Large intestine (tissue), 3 donors: ENCODE results near the gene MACO1. TPM values are rescaled to one million over a fixed set of nuclear protein-coding genes. Genes with fewer than 3 reads are reported as not detected.

ENCODE experiments used
- DNase-seq, 2 donors: peaks; one replicate each; pipeline versions ENCODE4 v3.0.0 to v3.0.0-alpha.2; 2013
- H3K27ac ChIP-seq: one replicate; pipeline ENCODE4 v1.5.1; 2013; ENCODE audit warnings: low read length
- H3K27me3 ChIP-seq: 2 replicates; pipeline ENCODE4 v1.6.1; 2013; ENCODE audit warnings: low read length; ENCODE audit not compliant: control insufficient read depth, insufficient read depth
- H3K36me3 ChIP-seq: 2 replicates; pipeline ENCODE4 v1.6.1; 2013; ENCODE audit warnings: low read length; ENCODE audit not compliant: control insufficient read depth, insufficient read depth
- H3K4me1 ChIP-seq: one replicate; pipeline ENCODE4 v1.6.1; 2013; ENCODE audit warnings: low read length; ENCODE audit not compliant: control insufficient read depth, insufficient read depth
- H3K4me3 ChIP-seq: one replicate; pipeline ENCODE4 v1.5.1; 2013; ENCODE audit warnings: low read length
- H3K9me3 ChIP-seq: one replicate; pipeline ENCODE4 v1.6.1; 2013; ENCODE audit warnings: mild to moderate bottlenecking, low read depth, low read length, moderate library complexity; ENCODE audit not compliant: control insufficient read depth
- WGBS: methylation state at CpG from one replicate; pipeline ENCODE4 v1.1.5; 2013; ENCODE audit warnings: low lambda C conversion rate; ENCODE audit not compliant: insufficient coverage; 5-methylcytosine and 5-hydroxymethylcytosine counted together
- polyA plus RNA-seq: library from polyadenylated mRNA; unstranded; fragments of 120-200 nt; gene quantifications from one replicate; pipeline ENCODE4 v1.2.1, GENCODE V29; 2013

The MACO1 gene
- polyA plus RNA-seq, 1 donor, result 17.5 TPM

- peak; percentile 59 to 84 for DNase-seq
- Histone ChIP-seq H3K27ac (no peak within 1 kb of the TSS), H3K36me3 (peaks cover 3% of the 10 kb centered on the region), H3K4me3 (peak within 1 kb of the TSS; percentile 74), H3K9me3 (no peaks in the 10 kb centered on the region), H3K27me3 (no peaks in the 10 kb centered on the region), H3K4me1 (peaks cover 33% of the 10 kb centered on the region)
- no CpG with 5 or more reads among the region's 99 CpGs for WGBS
These were observed 112.9 kb downstream of the MACO1 start, which contains the start of gene LDLRAP1 for GRCh38 chr1:25543425-25544242. Gene LDLRAP1, plus strand, starts transcription at chr1:25543606. Its CDS starts 93 bp downstream, at chr1:25543699.

- Histone ChIP-seq H3K4me1 (peaks cover 37% of the 10 kb centered on the region), H3K27me3 (no peaks in the 10 kb centered on the region), H3K4me3 (peak overlapping the region; percentile 74), H3K9me3 (no peaks in the 10 kb centered on the region), H3K36me3 (peaks cover 3% of the 10 kb centered on the region), H3K27ac (no peak overlapping the region)
- WGBS, result no CpG with 5 or more reads among the region's 25 CpGs
- DNase-seq, result peak in 1 of 2 donors; percentile 36
These were observed 113.6 kb downstream of the MACO1 start for GRCh38 chr1:25544243-25544764.

GRCh38 chr1:25544819-25545218 is 114.1 kb downstream of the MACO1 start:
- H3K4me3 ChIP-seq, result peak overlapping the region; percentile 74
- peaks cover 3% of the 10 kb centered on the region for H3K36me3 ChIP-seq
- peaks cover 42% of the 10 kb centered on the region for H3K4me1 ChIP-seq
- no CpG with 5 or more reads among the region's 6 CpGs for WGBS
- H3K27ac ChIP-seq, result no peak overlapping the region
- DNase-seq, result no peak
- no peaks in the 10 kb centered on the region for H3K27me3 ChIP-seq
- H3K9me3 ChIP-seq, result no peaks in the 10 kb centered on the region

- H3K4me1 ChIP-seq, result peaks cover 49% of the 10 kb centered on the region
- no peak overlapping the region for H3K27ac ChIP-seq
- no peaks in the 10 kb centered on the region for H3K9me3 ChIP-seq
- H3K4me3 ChIP-seq, result no peak overlapping the region
- no peak for DNase-seq
- H3K36me3 ChIP-seq, result peaks cover 3% of the 10 kb centered on the region
- no CpG with 5 or more reads among the region's 3 CpGs for WGBS
- H3K27me3 ChIP-seq, result no peaks in the 10 kb centered on the region
These were observed 115.1 kb downstream of the MACO1 start for GRCh38 chr1:25545767-25546166.

GRCh38 chr1:25546193-25546592 is 115.5 kb downstream of the MACO1 start:
- no CpG with 5 or more reads among the region's 1 CpG for WGBS
- Histone ChIP-seq H3K4me1 (peaks cover 49% of the 10 kb centered on the region), H3K9me3 (no peaks in the 10 kb centered on the region), H3K36me3 (peaks cover 3% of the 10 kb centered on the region), H3K27ac (no peak overlapping the region), H3K4me3 (no peak overlapping the region), H3K27me3 (no peaks in the 10 kb centered on the region)
- no peak for DNase-seq

- Histone ChIP-seq H3K27ac (peak overlapping the region; percentile 67), H3K4me1 (peaks cover 38% of the 10 kb centered on the region), H3K36me3 (peaks cover 3% of the 10 kb centered on the region), H3K27me3 (no peaks in the 10 kb centered on the region), H3K4me3 (no peak overlapping the region), H3K9me3 (no peaks in the 10 kb centered on the region)
- no peak for DNase-seq
- no CpG with 5 or more reads among the region's 4 CpGs for WGBS
These were observed 117.9 kb downstream of the MACO1 start for GRCh38 chr1:25548601-25549000.

- WGBS, result no CpG with 5 or more reads among the region's 19 CpGs
- Histone ChIP-seq H3K27me3 (no peaks in the 10 kb centered on the region), H3K36me3 (peaks cover 10% of the 10 kb centered on the region), H3K27ac (peak overlapping the region; percentile 67), H3K4me1 (peaks cover 33% of the 10 kb centered on the region), H3K9me3 (no peaks in the 10 kb centered on the region), H3K4me3 (no peak overlapping the region)
- DNase-seq, result peak; percentile 79 to 84
These were observed 118.8 kb downstream of the MACO1 start for GRCh38 chr1:25549273-25550154.

Other genes with a start within 250 kb of the MACO1 start
- gene SYF2, start 198.4 kb upstream of the MACO1 start, polyA plus RNA-seq, result 70.3 TPM
- gene RSRP1, start 183.4 kb upstream of the MACO1 start, polyA plus RNA-seq, result 176 TPM
- gene RHD, start 158.4 kb upstream of the MACO1 start, polyA plus RNA-seq, result 1.5 TPM
- 75.9 TPM for gene TMEM50A, start 92.6 kb upstream of the MACO1 start, polyA plus RNA-seq
- gene RHCE, start 10.1 kb upstream of the MACO1 start, polyA plus RNA-seq, result 0.60 TPM
- gene LDLRAP1, start 112.7 kb downstream of the MACO1 start, polyA plus RNA-seq, result 17.8 TPM
- gene MAN1C1, start 185.9 kb downstream of the MACO1 start, polyA plus RNA-seq, result 21.2 TPM